Breast epithelium (tissue), 3 donors: ENCODE data around the gene NRXN3.

Source experiments
- POLR2A ChIP-seq: fragments of 450-650 bp; IDR thresholded peaks from one replicate; pipeline ENCODE4 v1.6.1; 2016; ENCODE audit warnings: antibody characterized with exemption, mild to moderate bottlenecking, moderate library complexity
- POLR2AphosphoS5 ChIP-seq, 3 donors: sonication (generic); formaldehyde crosslinking; IDR thresholded peaks; one replicate each; pipeline ENCODE4 v1.6.1; 2017; ENCODE audit warnings: antibody characterized with exemption in 3 of 3
- TF ChIP-seq, protein P1 (sequence below), 3 donors: fragments of 450-650 bp; IDR thresholded peaks; one replicate each; pipeline ENCODE4 v1.5.1; 2016 to 2017; ENCODE audit warnings: antibody characterized with exemption in 3 of 3, mild to moderate bottlenecking in 3 of 3, moderate library complexity in 3 of 3

DNA sequence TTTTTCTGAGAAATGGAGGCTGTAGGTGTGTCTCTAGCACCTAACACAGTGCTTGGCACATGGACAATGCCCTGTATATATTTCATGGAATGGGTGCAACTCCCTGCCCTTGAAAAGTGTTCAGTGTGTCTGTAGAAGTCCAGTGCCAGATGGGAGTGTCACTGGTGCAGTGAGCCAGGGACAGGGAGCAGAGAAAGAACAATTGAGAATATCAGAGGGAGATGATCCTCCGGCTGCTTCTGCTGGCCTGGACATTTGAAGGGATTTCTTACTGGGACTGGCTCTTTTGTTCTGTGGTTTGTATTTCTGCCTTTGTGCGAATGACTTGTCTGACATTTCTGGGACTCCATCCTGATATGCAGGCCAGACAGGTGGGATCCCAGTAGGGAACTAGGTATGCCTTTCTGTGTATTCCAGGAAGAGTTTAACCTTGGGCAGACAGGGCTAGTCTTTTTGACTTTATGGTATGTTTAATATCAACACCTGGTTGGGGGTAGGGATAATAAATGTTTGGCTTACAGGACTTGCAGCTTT is 328.0 kb downstream of the NRXN3 start:
- TF ChIP-seq, protein P1, sequence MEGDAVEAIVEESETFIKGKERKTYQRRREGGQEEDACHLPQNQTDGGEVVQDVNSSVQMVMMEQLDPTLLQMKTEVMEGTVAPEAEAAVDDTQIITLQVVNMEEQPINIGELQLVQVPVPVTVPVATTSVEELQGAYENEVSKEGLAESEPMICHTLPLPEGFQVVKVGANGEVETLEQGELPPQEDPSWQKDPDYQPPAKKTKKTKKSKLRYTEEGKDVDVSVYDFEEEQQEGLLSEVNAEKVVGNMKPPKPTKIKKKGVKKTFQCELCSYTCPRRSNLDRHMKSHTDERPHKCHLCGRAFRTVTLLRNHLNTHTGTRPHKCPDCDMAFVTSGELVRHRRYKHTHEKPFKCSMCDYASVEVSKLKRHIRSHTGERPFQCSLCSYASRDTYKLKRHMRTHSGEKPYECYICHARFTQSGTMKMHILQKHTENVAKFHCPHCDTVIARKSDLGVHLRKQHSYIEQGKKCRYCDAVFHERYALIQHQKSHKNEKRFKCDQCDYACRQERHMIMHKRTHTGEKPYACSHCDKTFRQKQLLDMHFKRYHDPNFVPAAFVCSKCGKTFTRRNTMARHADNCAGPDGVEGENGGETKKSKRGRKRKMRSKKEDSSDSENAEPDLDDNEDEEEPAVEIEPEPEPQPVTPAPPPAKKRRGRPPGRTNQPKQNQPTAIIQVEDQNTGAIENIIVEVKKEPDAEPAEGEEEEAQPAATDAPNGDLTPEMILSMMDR (IDR thresholded peaks at IDR 0.05): no peak
- TF ChIP-seq POLR2A (no peak), POLR2AphosphoS5 (IDR thresholded peaks at IDR 0.05) (no peak)
